ENCODE measurements around the gene MOCOS.

Gene MOCOS

GRCh38 chr18:36279001-36279400, 91.7 kb downstream of the MOCOS start:
- DNase-seq: no peak

DNA sequence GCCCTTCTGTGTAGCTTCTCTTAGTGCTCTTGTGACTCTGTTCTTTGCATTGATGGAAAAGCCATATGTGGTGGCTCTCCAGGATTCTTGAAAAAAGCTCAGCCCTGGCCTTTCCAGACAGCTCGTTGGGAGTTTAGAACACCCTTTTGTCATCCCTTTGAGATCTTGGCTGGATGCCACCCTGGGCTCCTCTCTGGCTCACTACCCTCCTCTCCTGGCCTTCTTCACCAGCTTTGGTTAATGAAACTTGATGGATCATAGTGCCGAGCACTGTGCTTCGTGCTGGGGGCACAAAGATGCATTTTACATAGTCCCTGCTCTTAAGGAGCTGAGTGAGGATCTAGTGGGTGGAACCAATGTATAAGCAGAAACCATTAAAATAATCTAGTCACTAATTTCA, 94.6 kb downstream of the MOCOS start:
- no peak for DNase-seq

DNA sequence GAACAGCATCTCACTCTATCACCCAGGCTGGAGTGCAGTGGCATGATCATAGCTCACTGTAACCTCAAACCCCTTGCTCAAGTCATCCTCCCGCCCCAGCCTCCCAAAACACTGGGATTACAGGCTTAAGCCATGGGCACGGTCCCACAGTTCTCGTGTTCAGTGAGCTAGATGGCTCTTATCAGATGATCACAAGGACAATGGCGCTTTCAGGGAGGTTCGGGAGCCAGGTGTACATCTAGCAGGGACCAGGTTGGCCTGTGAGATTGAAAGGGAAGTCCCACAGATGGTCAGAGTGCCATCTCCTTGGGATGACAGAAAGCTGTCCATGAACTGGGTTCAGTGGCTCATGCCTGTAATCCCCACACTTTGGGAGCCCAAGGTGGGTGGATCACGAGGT, 96.2 kb downstream of the MOCOS start:
- DNase-seq: no peak

GRCh38 chr18:36284268-36284667, 97.0 kb downstream of the MOCOS start:
- DNase-seq: no peak

- peak; percentile 33 for DNase-seq
Measured at GRCh38 chr18:36284671-36285295, 97.5 kb downstream of the MOCOS start.

DNA sequence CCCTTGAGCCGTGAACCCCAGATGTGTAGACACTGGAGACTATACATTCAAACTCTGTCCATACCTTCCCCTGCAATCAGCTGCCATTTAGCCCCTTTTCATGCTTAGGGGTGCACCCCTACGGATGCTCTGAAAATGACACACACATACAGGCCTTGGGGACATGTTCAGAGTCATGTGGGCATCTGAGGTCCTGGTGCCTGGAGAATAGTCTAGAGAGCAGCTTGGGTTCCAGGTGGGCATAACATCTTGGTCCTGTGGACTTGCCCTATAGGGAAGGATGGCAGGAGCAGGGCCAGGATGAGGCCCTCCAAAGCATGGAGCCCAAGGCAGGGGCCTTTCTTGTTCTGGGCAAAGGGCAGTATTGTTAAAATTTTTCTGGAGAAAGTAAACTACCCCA, 100.4 kb downstream of the MOCOS start:
- no peak for DNase-seq

DNA sequence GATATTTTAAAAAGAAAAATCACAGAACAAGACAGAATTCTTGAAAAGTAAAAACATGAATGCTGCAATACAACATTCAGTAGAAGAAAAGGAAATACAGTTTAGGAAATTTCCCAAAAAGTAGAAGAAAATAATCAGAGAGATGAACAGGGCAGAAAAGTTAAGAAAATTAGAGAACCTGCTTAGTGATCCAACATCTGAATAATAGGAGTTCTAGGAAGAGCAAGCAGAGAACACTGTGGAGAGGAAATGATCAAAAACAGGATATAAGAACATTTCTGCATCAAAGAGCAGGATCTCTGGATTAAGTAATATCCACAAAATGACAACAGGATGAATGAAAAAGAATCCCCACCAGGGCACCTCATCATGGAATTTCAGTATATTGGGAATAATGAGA, 101.4 kb downstream of the MOCOS start:
- DNase-seq: no peak

- DNase-seq: no peak
Measured at GRCh38 chr18:36294031-36294430, 106.7 kb downstream of the MOCOS start.

GRCh38 chr18:36295214-36295613, 107.9 kb downstream of the MOCOS start:
- DNase-seq: no peak

DNA sequence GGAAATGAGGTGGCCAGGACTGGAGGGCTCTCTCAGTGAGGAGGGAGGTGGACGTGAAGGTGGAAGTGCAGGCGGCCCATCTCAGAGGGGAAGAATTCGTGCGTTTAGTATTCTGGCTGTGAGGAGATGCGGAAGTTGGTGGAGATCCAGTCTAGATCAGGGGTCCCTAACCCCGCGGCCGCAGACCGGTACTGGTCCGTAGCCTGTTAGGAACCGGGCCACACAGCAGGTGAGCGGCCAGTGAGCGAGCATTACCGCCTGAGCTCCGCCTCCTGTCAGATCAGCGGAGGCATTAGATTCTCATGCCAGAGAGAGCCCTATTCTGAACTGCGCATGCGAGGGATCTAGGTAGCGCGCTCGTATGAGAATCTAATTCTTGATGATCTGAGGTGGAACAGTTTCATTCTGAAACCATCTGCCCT, 108.6 kb downstream of the MOCOS start:
- no peak for DNase-seq

- DNase-seq: no peak
Measured at GRCh38 chr18:36296650-36297416, 109.5 kb downstream of the MOCOS start.

- no peak for DNase-seq
Measured at GRCh38 chr18:36297417-36298125, 110.3 kb downstream of the MOCOS start, which contains the start of gene FHOD3. Gene FHOD3, plus strand, starts transcription at chr18:36297713. Its CDS starts 123 bp downstream, at chr18:36297836.

GRCh38 chr18:36298126-36298741, 110.9 kb downstream of the MOCOS start:
- no peak for DNase-seq

DNA sequence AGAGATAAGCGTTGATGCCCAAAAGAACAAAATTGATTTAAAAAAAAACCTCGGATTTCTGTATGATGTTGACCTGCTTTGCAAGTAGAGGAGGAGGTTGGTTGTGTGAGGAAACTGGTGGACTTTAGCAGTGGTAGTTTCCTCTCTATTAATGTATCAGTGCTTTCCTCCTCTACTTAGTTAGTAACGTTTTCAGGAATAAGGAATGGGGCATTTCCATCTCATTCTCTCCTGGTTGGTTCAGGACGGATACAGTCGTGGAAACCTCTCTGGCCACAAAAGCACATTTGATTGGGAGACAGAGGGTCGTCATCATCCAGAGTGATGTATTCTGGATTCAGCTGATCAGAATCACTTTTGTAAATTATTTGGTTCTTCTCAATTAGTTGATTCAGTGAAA, 111.7 kb downstream of the MOCOS start:
- DNase-seq: no peak

- DNase-seq: no peak
Measured at GRCh38 chr18:36300211-36300610, 112.9 kb downstream of the MOCOS start.

DNA sequence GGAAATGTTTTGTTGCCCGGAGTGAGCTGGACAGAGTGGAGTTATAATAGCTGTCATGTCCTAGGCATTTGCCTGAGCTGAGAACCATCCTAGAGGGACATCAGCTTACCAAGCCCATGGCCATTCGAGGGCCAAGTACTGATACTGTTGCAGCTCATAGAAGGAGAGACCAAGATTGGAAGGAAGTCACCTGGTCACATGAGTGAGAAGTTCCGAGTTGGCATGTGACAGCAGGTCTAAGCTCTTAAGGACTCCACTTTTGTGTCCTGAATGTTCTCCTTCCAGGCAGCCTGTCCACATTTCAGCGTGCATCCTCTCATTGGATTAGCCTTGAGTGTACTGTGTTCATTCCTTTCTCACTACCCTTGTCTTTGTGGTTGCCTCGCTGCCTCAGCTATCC, 114.6 kb downstream of the MOCOS start:
- no peak for DNase-seq

GRCh38 chr18:36302676-36303075, 115.4 kb downstream of the MOCOS start:
- DNase-seq: no peak

DNA sequence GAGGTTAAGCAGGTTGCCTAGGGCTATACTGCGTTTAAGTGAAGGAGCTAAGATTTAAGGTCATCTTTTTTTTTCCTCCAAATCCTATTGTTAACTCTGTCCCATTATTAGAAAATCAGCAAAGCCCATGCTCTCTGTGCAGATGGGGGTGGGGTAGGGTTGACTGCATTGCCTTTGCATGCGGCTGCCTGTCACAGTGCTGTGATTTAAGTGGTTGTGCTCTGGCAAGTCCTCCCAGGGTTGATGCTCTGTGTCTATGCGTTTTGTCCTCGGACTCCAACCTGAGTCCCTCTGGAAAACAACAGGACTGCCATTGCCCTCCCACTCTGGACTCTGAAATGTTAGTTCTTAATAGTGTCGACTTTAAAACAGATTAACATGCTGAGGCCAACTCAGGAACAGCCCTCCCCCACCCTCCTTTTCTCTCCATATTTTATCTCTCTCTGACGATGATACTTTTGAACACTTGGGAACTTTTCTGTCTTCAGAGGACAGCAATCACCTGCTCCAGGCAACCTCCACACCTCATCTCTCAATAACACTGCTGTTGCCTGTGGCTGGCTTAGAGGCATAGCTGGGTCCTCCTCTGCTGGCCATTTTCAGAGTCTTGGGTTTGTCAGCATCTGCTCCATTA, 116.0 kb downstream of the MOCOS start:
- DNase-seq: no peak

- DNase-seq: no peak
Measured at GRCh38 chr18:36304723-36305122, 117.4 kb downstream of the MOCOS start.

DNA sequence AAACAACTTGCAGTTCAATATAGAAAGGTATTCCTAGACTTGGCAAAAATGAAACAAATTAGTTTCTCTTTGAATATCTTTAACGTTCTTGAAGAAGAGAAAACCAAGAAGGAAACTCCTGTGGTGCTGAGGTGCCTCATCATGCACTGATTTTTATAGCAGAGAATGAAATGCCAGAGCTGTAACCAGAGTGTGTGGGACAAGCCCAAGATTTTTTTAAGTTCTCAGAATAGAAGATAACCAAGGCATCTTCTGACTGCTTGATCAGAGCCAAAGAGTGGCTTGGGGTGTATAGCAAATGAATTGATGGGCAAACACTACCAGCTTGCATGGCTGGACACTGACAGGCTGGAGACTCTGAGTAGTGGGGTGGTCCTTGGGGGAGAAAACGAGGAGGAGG, 118.1 kb downstream of the MOCOS start:
- DNase-seq: no peak

DNA sequence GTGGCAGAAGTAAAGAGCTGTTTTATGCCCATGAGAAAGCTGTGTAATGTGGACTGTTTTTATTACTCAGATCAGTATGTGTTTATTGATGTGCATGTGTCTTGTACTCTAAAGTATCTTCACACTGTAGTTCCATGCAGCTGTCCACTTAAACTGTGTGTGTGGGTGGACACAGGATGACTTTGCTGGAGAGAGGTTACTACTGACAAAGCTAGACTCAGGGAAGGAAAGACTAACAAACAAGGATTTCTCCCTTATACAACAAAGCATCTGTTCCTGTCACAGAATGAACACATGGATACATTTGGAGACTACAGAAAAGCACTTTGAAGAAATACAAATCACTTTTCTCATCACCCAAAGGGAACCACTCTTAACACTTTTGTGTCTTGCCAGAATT, 120.2 kb downstream of the MOCOS start:
- no peak for DNase-seq

DNA sequence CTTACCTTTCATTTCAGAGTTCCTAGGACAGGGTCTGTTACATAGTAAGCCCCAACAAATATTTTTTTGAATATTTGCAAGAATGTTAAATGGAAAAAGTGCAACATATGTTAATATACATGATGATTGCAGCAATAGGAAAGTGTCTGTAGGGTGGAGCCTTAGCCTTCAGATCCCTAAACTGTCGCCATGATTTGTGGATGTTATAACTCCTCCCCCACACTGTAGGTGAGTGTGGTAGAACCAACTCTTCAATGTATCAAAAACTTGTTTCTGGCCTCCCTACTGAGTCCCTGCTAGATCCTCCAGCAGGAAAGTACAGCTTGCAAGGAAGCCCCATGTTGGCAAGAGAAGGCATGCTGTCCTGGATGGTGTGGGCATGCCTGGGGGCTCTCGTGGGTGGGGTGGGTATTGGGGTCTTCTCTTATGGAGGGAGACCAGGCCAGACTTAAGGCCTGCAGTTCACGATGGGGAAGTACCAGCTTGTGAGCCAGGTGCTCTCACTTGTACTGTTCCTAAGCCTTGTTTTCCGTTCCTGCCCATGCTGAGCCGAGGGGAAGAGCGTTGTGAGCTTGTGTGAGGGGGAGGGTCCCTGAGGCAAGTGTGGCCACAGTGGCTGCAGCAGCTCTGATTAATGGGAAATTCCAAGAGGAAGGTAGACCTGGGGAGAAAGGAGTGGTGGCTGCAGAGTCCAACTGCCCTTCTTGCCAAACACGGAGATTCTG, 121.6 kb downstream of the MOCOS start:
- no peak for DNase-seq

All from KG1 (cell line).